GM19467 (cell line): ENCODE measurements around the gene MYO19.

Experiments used
- ATAC-seq: cut with Tn5 transposase; IDR thresholded peaks from one replicate; pipeline ENCODE4 v1.9.1; 2021; ENCODE audit warnings: mild to moderate bottlenecking, moderate library complexity; ENCODE audit not compliant: unreplicated experiment

Gene MYO19, protein sequence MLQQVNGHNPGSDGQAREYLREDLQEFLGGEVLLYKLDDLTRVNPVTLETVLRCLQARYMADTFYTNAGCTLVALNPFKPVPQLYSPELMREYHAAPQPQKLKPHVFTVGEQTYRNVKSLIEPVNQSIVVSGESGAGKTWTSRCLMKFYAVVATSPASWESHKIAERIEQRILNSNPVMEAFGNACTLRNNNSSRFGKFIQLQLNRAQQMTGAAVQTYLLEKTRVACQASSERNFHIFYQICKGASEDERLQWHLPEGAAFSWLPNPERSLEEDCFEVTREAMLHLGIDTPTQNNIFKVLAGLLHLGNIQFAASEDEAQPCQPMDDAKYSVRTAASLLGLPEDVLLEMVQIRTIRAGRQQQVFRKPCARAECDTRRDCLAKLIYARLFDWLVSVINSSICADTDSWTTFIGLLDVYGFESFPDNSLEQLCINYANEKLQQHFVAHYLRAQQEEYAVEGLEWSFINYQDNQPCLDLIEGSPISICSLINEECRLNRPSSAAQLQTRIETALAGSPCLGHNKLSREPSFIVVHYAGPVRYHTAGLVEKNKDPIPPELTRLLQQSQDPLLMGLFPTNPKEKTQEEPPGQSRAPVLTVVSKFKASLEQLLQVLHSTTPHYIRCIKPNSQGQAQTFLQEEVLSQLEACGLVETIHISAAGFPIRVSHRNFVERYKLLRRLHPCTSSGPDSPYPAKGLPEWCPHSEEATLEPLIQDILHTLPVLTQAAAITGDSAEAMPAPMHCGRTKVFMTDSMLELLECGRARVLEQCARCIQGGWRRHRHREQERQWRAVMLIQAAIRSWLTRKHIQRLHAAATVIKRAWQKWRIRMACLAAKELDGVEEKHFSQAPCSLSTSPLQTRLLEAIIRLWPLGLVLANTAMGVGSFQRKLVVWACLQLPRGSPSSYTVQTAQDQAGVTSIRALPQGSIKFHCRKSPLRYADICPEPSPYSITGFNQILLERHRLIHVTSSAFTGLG

GRCh38 chr17:36534840-36535668 lies at the start of gene MYO19, which contains the start of gene PIGW:
Gene MYO19, minus strand, starts transcription at chr17:36534868. Its CDS starts 2,330 bp downstream, at chr17:36532538.
Gene PIGW, plus strand, starts transcription at chr17:36534987. Its CDS starts 2,115 bp downstream, at chr17:36537102.
- peak; percentile 60 for ATAC-seq

GRCh38 chr17:36583787-36584186 lies 49.1 kb upstream of the MYO19 start:
- ATAC-seq, result no peak

GRCh38 chr17:36578671-36579070 lies 44.0 kb upstream of the MYO19 start:
- ATAC-seq, result no peak

DNA sequence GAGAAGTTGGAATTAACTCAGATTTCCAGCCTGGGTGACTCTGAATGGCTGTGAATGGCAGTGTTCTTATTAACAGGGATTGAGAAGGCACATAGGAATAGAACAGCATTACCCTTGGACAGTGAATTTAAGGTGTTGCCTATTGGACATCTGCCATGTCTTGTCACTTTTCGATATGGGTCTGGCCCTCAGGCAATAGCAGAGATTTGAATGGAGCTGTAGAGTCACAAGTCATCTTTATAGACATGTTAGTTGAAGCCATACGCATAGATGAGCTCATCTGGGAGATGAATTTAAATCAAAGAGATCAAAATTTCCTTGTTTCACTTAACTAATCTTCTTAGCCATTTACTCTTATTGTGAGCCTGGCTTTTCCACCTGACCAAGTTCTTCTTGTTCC lies 42.1 kb upstream of the MYO19 start:
- no peak for ATAC-seq

- ATAC-seq, result no peak
Measured at GRCh38 chr17:36575028-36575427, 40.4 kb upstream of the MYO19 start.

DNA sequence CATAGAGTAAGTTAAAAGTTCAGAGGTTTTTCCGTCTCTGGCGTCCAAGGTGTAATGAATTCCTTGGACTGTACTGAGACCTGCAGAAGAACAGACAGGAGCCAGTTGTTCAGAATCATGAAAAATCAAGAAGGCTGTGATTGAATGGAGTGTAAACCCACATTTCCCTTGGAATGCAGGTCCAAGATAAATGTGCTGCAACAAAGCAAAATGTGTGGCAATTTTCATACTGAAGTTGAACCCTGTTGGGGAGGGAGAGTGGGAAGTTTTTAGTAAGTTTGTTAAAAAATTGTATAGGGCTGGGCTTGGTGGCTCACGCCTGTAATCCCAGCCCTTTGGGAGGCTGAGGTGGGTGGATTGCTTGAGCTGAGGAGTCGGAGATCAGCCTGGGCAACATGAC lies 31.4 kb upstream of the MYO19 start:
- ATAC-seq, result no peak

- ATAC-seq, result no peak
Measured at GRCh38 chr17:36553459-36553858, 18.8 kb upstream of the MYO19 start.

- ATAC-seq, result no peak
Measured at GRCh38 chr17:36550491-36551417, 16.1 kb upstream of the MYO19 start.

GRCh38 chr17:36547776-36548175 lies 13.1 kb upstream of the MYO19 start:
- ATAC-seq, result no peak

- ATAC-seq, result no peak
Measured at GRCh38 chr17:36546418-36547093, 11.9 kb upstream of the MYO19 start.

- ATAC-seq, result peak; percentile 59
Measured at GRCh38 chr17:36545465-36546417, 11.1 kb upstream of the MYO19 start.

- ATAC-seq, result peak; percentile 33
Measured at GRCh38 chr17:36545077-36545464, 10.4 kb upstream of the MYO19 start.

DNA sequence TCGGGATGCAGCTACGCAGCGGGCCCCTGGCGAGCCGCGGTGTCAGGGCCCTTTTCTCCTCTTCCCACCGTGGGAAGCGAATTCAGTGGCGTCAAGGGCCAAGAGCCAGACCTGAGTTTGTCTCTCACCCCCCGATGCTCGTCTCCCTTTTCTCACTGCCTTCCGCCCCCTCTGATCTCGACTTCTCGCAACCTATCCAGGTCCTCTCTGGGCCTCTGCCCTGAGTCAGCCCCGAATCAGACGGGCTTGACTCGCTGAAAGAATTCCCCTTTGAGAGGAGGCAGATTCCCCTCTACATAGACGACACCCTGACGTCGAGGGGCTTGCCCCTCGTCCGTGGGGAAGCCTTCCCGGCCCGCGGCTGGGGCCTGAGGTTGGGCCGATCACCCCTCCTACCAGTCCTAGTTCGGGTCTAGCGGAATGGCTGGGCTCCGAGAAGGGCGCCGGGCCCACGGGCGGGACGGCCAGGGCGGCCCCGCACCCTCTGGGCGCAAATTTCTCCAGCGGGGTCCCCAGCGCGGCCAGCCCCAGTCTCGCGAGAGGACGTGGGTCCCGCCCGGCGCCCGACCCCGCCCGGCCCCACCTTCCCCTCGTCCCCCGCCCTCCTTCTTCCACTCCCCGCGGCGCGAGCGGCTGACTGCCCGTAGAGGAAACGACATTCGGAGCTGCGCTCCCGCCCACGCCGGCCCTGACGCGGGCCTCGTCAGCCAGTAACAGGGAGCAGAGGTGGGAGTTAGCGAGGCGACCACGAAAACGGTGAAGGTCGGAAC lies 9.8 kb upstream of the MYO19 start, which contains the start of gene GGNBP2:
Gene GGNBP2 (plus strand): TSS at position 613 of the 770 bp plus-strand sequence. CDS start 806 bp downstream, outside the sequence.
- peak; percentile 50 for ATAC-seq

- ATAC-seq, result peak; percentile 9
Measured at GRCh38 chr17:36544044-36544306, 9.3 kb upstream of the MYO19 start.

DNA sequence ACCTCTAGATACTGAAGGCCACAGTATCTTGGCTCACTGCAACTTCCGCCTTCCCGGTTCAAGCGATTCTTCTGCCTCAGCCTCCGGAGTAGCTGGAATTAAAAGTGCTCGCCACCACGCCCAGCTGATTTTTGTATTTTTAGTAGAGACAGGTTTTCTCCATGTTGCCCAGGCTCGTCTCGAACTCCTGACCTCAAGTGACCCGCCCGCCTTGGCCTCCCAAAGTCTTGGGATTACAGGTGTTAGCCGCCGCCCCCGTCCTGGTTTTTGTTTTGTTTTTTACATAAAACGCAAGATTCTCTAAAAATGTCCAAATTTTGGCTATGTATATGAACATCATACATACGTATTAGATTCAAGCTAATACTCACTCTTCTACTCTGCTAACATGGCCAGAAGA lies 8.1 kb upstream of the MYO19 start:
- ATAC-seq, result no peak

GRCh38 chr17:36540696-36541095 lies 6.0 kb upstream of the MYO19 start:
- ATAC-seq, result no peak

DNA sequence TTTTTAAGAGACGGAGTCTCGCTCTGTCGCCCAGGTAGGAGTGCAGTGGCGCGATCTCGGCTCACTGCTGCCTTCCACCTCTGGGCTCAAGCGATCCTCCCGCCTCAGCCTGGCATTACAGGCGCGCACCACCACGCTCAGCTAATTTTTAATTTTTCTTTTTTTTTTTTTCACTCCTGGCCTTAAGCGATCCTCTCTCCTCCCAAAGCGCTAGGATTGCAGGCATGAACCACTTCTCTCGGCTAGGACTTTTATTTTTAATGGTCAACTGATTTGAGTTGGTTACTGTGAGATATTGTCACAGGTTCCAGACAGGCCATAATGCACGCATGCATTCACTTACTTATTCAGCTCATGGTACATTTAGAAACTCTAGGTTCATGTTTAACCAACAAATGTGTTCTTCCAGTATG lies 1.0 kb upstream of the MYO19 start:
- ATAC-seq, result no peak
